Inflammatory macrophage treated with lipopolysaccharide for 4 hours (primary cell): Measurements from ENCODE around the gene ADCY3.
A peak's percentile ranks its signal among the peaks of the same experiment; 100 is the strongest.
"Not testable (repeated sequence)": the region's sequence is repeated elsewhere in the genome, so short reads cannot be mapped to it uniquely, and the experiment has no call there.

Experiments used
- DNase-seq: peaks from one replicate; pipeline ENCODE4 v3.0.0-alpha.2; 2020

ADCY3 gene

DNA sequence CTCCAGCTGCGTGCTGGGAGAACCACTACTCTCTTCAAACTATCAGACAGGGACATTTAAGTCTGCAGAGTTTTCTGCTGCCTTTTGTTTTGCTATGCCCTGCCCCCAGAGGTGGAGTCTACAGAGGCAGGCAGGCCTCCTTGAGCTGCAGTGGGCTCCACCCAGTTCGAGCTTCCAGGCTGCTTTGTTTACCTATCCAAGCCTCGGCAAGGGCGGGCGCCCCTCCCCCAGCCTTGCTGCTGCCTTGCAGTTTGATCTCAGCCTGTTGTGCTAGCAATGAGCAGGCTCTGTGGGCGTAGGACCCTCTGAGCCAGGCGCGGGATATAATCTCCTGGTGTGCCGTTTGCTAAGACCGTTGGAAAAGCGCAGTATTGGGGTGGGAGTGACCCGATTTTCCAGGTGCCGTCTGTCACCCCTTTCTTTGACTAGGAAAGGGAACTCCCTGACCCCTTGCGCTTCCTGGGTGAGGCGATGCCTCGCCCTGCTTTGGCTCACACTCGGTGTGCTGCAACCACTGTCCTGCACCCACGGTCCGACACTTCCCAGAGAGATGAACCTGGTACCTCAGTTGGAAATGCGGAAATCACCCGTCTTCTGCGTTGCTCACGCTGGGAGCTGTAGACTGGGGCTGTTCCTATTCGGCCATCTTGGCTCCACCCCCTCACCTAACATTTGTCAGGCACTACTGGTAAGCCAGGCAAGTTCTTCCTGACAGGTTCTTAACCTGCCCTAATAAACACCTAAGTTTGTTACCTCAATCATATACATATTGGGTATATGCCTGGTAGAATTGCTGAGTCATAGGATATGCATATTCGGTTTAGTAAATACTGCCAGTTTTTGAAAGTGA is 114.0 kb downstream of the ADCY3 start:
- not testable (repeated sequence) for DNase-seq

DNA sequence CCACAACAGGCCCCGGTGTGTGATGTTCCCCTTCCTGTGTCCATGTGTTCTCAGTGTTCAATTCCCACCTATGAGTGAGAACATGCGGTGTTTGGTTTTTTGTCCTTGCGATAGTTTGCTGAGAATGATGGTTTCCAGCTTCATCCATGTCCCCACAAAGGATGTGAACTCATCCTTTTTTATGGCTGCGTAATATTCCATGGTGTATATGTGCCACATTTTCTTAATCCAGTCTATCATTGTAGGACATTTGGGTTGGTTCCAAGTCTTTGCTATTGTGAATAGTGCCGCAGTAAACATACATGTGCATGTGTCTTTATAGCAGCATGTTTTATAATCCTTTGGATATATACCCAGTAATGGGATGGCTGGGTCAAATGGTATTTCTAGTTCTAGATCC is 119.5 kb downstream of the ADCY3 start:
- DNase-seq = not testable (repeated sequence)

DNA sequence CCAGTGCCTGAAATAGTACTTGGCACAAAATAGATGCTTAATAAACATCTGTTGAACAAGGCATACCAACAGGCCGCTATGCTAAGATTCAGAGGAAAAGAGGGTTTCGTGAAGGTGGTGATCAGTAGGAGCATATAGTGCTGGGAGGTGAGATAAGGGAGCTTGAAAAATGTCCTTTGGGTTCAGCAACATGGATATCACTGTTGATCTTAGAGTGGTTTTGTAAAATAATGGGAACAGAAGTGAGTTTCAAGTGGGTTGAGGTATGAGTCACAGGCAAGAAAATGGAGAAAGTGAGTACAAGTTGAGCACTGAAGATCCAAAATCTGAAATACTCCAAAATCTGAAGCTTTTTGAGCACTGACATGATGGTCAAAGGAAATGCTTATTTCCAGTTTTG is 122.4 kb downstream of the ADCY3 start:
- no peak for DNase-seq

DNA sequence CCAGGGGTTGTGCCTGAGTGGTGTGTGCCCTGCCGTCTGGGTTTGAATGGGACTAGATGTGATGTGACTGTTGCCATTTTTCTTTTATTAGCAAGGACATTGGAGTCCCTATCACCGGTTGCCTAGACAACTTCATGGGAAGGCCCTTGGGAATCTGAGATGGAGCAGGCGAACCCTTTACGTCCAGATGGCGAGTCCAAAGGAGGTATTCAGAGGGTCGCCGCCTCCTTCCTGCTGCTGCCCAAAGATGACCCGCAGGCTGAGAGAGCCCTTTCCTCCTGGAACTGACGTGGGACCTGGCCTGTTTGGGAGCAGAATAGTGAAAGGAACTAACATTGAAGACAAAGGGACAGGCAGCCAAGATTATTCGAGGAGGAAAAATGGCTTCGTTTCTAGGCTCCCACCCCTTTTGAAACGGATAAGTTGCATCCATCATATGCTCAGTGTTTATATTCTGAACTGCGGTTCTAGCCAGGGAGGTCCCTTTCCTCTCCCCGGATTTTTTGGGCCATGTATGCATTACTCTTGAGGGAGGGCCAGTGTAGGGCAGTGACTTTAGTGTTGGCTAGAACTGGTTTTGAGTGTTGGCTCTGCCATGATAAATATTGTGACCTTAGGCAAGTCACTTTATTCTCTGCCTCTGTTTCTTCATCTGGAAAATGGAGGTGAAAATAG is 126.1 kb downstream of the ADCY3 start:
- DNase-seq = no peak

DNA sequence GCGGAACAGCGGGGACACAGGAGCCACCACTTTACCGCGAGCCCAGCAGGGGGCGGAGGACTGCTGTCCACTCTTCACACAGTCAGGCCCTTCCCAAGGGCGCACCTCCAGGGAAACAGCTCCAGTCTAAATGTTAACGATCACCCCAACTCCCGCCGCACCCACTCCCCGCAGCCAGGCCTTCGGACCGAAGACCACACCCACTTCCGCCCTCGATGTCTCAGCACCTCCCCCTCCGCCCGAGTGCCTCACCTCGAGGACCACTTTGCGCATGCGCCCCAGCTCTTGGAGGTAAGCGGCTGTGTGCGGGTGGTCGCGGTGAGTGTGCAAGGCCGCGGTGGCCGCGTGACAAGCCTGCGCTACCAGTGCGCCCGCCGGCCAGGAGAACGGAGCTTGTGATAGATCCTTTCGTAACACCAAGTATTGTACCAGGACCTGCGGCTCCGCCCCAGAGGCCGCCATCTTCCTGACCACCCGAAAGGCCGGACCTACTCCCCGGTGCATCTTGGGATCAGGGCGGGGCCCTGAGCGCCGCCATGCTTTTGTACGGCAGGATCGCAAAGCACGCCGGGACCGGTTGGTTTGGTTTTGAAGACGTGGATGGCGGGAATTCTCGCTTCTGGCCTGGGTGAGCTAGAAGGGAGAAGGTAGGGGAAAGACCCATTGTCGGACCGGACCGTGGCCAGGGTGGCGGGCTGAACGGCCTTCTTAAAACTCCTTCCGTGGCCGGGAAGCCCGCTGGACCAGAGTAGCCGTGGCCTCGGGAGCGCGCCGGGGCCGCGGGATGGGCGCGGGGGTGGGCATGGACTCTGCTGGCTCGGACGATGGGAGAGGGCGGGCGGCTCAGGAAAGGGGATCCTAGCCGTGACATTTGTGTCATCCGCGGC is 126.9 kb downstream of the ADCY3 start, which contains the start of the genes CENPO and PTRHD1:
TSS of gene CENPO (plus strand) at position 552 of the 887 bp plus-strand sequence. CDS start 495 bp downstream, outside the sequence.
TSS of gene PTRHD1 (minus strand) at position 518 of the 887 bp plus-strand sequence. CDS start at position 504, 14 bp downstream.
- peak; percentile 98 for DNase-seq

DNA sequence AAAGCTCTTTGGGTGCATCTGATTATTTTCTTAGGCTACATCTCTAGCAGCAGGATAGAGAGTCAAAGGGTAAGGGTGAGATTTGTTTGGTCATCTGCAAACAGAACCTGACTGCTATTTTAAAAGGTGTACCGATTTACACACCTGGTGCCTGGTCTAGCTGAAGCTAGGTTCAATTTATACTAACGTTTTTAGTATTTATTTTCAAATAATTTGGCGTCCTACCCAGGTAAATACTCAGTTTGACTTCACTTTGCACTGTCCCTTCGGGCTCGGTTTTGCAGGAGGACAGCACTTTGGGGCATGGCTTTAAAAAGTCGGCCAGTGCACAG is 127.5 kb downstream of the ADCY3 start:
- no peak for DNase-seq

DNA sequence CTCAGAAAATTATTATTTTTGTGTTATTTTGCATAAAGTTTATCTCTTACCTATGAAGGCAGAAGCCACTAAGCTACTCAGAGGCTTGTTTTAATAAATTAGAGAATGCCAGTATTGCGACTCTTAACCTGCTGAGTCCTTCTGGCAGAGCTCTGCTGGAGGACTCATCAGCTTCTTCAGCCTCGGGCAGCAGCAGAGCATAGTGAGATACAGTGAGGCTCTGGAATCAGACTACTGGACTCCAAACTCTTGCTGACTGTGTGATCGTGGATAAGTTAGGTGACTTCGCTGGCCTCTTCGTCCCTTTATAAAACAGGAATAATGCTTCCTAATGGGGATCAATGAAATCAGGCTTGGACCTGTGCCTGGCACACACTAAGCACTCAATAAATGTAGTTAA is 128.6 kb downstream of the ADCY3 start:
- no peak for DNase-seq

DNA sequence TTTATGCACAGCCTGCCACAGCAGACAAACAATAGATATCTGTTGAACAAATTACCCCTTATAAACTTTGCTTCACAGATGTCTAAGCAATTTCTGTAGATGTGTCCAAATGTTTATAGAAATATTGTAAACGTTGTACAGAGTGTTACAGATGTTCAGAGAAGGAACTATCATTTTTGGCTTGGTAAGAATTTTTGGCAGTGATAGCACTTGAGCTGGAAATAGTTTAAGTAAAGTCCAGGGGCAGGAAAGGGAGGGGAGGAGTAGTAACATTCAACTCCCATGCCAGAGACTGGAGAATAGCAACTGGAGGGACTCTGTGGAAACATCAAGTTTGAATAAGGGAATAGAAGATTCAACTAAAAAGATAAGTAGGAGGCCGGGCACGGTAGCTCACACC is 131.2 kb downstream of the ADCY3 start:
- no peak for DNase-seq

DNA sequence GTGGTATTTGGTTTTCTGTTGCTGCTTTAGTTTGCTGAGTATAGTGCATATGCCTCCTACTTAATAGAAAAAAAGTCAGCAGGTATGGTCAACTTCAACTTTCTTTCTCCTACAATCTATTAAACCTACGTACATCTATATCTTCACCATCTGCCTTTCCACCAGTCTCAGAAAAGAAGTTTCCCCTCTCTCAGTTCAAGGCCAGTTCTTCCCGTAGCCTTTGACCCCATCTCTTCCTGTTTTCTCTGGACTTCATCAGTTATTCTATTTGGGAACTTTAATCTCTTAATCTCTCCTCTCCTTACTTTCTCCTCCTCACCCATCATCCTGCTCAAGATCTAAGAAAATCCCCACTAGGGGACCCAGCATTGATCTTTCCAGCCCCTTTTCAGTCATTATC is 132.5 kb downstream of the ADCY3 start:
- DNase-seq = no peak

DNA sequence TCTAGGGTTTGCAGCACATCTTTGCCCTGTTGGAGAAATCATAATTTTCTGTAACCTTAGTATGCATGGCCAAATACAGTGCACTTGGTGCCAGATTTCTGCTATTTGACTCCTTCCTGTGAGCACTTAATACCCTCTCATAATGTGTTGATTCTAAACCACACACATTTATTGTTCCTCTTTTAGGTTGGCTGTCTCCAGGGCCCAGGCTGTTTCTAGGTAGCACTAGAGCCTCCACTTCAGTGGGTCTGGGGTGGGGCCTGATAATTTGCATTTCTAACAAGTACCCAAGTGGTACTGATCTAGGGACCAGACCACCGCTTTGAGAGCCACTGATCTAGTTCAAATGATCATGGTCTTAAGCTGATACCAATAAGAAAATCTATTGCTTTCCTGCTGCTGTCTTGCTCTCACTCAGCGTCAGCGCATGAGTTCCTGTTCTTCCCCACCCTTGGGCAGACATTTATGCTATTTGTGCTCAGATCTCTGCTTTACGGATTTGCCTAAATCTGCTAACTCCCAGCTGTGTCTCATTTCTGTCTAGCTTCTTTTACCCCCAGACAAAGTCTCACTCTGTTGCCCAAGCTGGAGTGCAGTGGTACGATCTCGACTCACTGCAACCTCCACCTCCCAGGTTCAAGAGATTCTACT is 134.2 kb downstream of the ADCY3 start:
- peak; percentile 34 for DNase-seq

DNA sequence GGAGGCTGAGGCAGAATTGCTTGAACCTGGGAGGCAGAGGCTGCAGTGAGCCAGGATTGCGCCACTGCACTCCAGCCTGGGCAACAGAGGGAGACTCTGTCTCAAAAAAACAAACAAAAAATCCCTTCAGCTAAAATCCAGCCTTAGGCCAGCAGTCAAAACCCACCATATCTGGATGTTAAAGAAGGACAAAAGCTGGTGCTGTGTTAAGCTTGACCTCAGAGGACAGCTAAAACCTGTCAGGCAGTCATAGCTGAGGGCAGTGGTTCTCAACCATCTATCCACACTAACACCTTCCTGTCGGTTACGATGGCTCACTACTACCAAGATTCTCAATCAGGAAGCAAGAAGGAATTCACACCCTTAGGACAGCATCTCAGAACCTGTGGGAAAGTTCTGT is 136.4 kb downstream of the ADCY3 start:
- no peak for DNase-seq

DNA sequence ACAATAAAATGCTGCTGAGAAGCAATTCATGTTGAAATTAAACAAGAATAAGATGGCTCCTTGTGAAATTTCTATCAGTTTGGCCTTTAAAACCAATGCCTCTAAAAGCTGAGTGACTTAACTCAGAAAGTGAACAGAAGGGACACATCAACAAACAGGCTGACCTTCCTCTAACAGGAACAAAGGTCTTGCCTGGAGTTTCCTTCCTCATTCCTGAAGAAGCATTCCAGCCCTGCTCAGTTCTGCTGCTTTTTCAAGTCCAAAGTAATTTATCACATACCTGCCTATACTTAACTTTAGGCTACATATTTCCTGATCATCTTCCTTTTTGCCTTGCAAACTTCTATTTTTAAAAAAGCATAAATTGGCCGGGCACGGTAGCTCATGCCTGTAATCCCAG is 140.9 kb downstream of the ADCY3 start:
- peak; percentile 22 for DNase-seq

DNA sequence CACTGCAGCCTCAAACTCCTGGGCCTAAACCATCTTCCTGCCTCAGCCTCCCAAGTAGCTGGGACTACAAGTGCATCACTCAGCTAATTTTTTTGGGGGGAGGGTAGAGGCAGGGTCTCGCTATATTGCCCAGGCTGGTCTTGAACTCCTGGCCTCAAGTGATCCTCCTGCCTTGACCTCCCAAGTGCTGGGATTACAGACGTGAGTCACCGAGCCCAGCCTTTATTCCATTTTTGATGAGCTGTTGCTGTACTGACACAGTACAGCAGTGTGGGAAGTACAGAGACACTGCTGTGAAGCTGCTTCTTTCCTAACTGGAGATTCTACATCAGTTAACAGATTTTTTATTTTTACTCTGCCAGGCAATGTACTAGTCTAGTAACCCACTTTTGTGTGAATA is 145.7 kb downstream of the ADCY3 start:
- no peak for DNase-seq

DNA sequence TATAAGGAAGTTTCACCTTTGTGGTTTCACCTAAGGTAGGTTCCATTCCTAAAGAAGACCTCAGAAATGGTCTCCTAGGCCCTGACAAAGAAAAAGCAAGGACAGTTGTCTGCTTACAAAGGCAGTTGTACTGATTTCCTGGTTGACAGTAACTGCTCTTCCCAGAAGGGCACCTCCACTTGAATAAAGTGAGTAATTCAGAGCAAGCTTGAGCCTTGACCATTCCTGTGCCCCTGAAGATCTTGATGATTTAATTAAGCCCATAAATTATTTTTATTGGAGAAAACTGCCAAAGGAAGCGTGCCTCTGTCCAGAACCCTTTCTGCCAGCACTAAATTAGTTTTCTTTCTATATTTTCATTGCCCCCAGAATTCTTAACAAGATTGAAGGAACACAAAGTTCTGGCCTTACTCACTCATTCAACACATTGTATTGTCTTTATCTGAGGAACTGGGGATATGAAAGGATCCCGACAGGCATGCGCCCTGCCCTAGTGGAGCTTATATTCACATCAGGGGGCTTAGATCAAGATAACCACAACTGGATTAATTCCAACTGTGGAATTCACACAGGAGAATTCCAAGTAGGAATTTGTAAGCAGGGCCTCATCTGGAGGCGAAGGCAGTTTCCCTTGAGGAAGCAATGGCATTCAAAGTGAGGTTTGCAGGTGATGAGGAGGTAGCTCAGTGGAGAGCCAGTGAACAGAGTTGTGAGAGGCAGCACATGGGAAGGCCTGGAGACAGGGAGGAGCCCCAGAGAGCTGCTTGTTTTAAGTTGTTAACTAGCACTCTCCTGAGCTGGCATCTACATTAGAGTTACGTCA is 148.1 kb downstream of the ADCY3 start:
- DNase-seq = no peak

DNA sequence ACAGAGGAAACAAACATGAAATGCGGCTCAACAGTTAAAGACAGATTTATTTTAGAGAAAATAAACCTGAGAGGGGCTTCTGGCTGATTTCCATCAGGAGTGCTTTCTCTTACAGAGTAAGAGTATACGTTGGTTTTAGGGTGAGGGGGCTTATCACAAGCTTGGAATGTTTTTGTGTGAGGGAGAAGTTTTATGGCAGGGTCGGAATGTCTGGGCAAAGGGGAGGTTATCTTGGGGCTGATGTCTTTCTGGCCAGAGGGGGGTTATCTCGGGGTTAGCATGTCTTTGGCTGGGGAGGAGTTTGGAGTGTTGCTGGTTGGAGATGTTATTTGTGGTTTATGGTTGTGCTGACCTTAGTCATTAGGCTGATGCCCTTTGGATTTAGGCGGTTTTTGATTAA is 149.0 kb downstream of the ADCY3 start:
- no peak for DNase-seq
